ENCODE data around the gene SLC12A5.

SLC12A5 gene

GRCh38 chr20:46011631-46012482 lies 17.2 kb upstream of the SLC12A5 start (continued):
- TF ChIP-seq ATF2 (tag by site-specific recombination; IDR thresholded peaks at IDR 0.05; ENCODE audit: low read depth) (no peak), GLIS2 (tag by site-specific recombination; IDR thresholded peaks at IDR 0.05) (no peak), ZNF366 (tag by site-specific recombination; conservative IDR thresholded peaks at IDR 0.05) (no peak), ZNF292 (tag by site-specific recombination; IDR thresholded peaks at IDR 0.05; ENCODE audit: borderline replicate concordance, low read depth) (no peak), PRDM10 (tag by site-specific recombination; IDR thresholded peaks at IDR 0.05) (peak; percentile 34; the same call in 1 of the 2 replicates), GLI2 (tag by site-specific recombination; IDR thresholded peaks at IDR 0.05; ENCODE audit: borderline replicate concordance, low read depth) (no peak), ZNF692 (tag by site-specific recombination; IDR thresholded peaks at IDR 0.05) (no peak), KLF1 (tag by site-specific recombination; IDR thresholded peaks at IDR 0.05) (no peak), SP2 (tag by site-specific recombination; IDR thresholded peaks at IDR 0.05) (peak; percentile 32; the same call in 1 of the 2 replicates), CTCF (tag by site-specific recombination; IDR thresholded peaks at IDR 0.05) (0 out of 2 replicates have a peak, but pooled peaks have one; percentile 44), ZNF157 (tag by site-specific recombination; IDR thresholded peaks at IDR 0.05) (no peak), KLF17 (tag by site-specific recombination; IDR thresholded peaks at IDR 0.05) (no peak), ZNF16 (tag by site-specific recombination; IDR thresholded peaks at IDR 0.05; ENCODE audit: low read depth) (no peak), SALL2 (tag by site-specific recombination; IDR thresholded peaks at IDR 0.05; ENCODE audit: borderline replicate concordance) (no peak), KLF8 (tag by site-specific recombination; IDR thresholded peaks at IDR 0.05) (0 out of 2 replicates have a peak, but pooled peaks have one; percentile 51), REST (tag by site-specific recombination; IDR thresholded peaks at IDR 0.05) (no peak), ZNF169 (tag by site-specific recombination; IDR thresholded peaks at IDR 0.05) (no peak)
- TF ChIP-seq, protein P1, sequence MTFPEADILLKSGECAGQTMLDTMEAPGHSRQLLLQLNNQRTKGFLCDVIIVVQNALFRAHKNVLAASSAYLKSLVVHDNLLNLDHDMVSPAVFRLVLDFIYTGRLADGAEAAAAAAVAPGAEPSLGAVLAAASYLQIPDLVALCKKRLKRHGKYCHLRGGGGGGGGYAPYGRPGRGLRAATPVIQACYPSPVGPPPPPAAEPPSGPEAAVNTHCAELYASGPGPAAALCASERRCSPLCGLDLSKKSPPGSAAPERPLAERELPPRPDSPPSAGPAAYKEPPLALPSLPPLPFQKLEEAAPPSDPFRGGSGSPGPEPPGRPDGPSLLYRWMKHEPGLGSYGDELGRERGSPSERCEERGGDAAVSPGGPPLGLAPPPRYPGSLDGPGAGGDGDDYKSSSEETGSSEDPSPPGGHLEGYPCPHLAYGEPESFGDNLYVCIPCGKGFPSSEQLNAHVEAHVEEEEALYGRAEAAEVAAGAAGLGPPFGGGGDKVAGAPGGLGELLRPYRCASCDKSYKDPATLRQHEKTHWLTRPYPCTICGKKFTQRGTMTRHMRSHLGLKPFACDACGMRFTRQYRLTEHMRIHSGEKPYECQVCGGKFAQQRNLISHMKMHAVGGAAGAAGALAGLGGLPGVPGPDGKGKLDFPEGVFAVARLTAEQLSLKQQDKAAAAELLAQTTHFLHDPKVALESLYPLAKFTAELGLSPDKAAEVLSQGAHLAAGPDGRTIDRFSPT (tag by site-specific recombination; IDR thresholded peaks at IDR 0.05) = no peak
- TF ChIP-seq, protein P2, sequence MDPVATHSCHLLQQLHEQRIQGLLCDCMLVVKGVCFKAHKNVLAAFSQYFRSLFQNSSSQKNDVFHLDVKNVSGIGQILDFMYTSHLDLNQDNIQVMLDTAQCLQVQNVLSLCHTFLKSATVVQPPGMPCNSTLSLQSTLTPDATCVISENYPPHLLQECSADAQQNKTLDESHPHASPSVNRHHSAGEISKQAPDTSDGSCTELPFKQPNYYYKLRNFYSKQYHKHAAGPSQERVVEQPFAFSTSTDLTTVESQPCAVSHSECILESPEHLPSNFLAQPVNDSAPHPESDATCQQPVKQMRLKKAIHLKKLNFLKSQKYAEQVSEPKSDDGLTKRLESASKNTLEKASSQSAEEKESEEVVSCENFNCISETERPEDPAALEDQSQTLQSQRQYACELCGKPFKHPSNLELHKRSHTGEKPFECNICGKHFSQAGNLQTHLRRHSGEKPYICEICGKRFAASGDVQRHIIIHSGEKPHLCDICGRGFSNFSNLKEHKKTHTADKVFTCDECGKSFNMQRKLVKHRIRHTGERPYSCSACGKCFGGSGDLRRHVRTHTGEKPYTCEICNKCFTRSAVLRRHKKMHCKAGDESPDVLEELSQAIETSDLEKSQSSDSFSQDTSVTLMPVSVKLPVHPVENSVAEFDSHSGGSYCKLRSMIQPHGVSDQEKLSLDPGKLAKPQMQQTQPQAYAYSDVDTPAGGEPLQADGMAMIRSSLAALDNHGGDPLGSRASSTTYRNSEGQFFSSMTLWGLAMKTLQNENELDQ (tag by site-specific recombination; IDR thresholded peaks at IDR 0.05; ENCODE audit: low read depth) = no peak
